Tibial artery (tissue), 4 donors: ENCODE measurements around the gene AGAP5.

Experiments
- DNase-seq, 2 donors: peaks; one replicate each; pipeline ENCODE4 v3.0.0-alpha.2; 2019
- H3K27ac ChIP-seq, 2 donors: fragments of 200-600 bp; sonication (generic) in 1 of 2; 1 replicate in 1 of 2; 2 replicates in 1 of 2; pipeline ENCODE4 v1.5.1; 2018 to 2019; ENCODE audit warnings: mild to moderate bottlenecking in 1 of 2
- H3K27me3 ChIP-seq, 2 donors: fragments of 200-600 bp; sonication (generic) in 1 of 2; one replicate each; pipeline versions ENCODE4 v1.5.1 to v1.6.0; 2016 to 2019
- H3K36me3 ChIP-seq, 3 donors: fragments of 200-600 bp; sonication (generic) in 2 of 3; one replicate each; pipeline ENCODE4 v1.5.1; 2016 to 2019; ENCODE audit warnings: mild to moderate bottlenecking in 2 of 3
- H3K4me1 ChIP-seq, 4 donors: fragments of 200-600 bp; sonication (generic) in 2 of 4; 1 replicate in 3 of 4; 2 replicates in 1 of 4; pipeline ENCODE4 v1.5.1; 2016 to 2019
- H3K4me3 ChIP-seq, 2 donors: fragments of 200-600 bp; sonication (generic) in 1 of 2; 1 replicate in 1 of 2; 2 replicates in 1 of 2; pipeline ENCODE4 v1.5.1; 2018 to 2019; ENCODE audit warnings: mild to moderate bottlenecking in 2 of 2
- H3K9me3 ChIP-seq, 3 donors: fragments of 200-600 bp; sonication (generic) in 1 of 3; one replicate each; pipeline ENCODE4 v1.5.1; 2016 to 2019
- intact Hi-C: fragments of 100-400 bp; cut with DNase I; formaldehyde crosslinking; loops from one replicate; pipeline ENCODE4 v1.15.0; 2023; ENCODE audit warnings: low total_unique reads
- TF ChIP-seq, protein P1 (sequence below), 2 experiments: fragments of 200-600 bp in 1 of 2; fragments of 450-650 bp in 1 of 2; IDR thresholded peaks; one replicate each; pipeline ENCODE4 v1.5.1; 2017 to 2019; ENCODE audit warnings: antibody characterized with exemption in 2 of 2, mild to moderate bottlenecking in 1 of 2, moderate library complexity in 1 of 2

AGAP5 gene

DNA sequence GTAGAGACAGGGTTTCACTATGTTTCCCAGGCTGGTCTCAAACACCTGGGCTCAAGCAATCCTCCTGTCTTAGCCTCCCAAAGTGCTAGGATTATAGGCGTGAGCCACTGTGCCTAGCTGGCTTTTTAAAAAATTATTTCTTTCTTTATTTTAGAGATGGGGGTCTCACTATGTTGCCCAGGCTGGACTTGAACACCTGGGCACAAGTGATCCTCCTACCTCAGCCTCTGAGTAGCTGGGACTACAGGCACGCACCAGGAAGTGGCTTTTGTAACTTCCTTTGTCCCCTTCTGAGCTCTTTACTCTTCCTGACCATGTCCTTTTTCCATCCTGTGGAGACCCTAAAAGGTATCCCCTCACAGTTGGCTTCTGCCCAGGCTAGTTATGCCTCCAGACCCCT is 54.5 kb downstream of the AGAP5 start:
- H3K27me3 ChIP-seq: no peaks in the 10 kb centered on the region
- TF ChIP-seq, protein P1, sequence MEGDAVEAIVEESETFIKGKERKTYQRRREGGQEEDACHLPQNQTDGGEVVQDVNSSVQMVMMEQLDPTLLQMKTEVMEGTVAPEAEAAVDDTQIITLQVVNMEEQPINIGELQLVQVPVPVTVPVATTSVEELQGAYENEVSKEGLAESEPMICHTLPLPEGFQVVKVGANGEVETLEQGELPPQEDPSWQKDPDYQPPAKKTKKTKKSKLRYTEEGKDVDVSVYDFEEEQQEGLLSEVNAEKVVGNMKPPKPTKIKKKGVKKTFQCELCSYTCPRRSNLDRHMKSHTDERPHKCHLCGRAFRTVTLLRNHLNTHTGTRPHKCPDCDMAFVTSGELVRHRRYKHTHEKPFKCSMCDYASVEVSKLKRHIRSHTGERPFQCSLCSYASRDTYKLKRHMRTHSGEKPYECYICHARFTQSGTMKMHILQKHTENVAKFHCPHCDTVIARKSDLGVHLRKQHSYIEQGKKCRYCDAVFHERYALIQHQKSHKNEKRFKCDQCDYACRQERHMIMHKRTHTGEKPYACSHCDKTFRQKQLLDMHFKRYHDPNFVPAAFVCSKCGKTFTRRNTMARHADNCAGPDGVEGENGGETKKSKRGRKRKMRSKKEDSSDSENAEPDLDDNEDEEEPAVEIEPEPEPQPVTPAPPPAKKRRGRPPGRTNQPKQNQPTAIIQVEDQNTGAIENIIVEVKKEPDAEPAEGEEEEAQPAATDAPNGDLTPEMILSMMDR (IDR thresholded peaks at IDR 0.05): no peak
- no peaks in the 10 kb centered on the region for H3K9me3 ChIP-seq
- intact Hi-C loops: no loop called here
- peaks cover 11 to 49% (median 25%) of the 10 kb centered on the region in 4 donors for H3K4me1 ChIP-seq
- no peaks in the 10 kb centered on the region for H3K36me3 ChIP-seq
- no peak for DNase-seq
- no peak overlapping the region for H3K4me3 ChIP-seq
- peak overlapping the region; percentile 45 to 84 for H3K27ac ChIP-seq

DNA sequence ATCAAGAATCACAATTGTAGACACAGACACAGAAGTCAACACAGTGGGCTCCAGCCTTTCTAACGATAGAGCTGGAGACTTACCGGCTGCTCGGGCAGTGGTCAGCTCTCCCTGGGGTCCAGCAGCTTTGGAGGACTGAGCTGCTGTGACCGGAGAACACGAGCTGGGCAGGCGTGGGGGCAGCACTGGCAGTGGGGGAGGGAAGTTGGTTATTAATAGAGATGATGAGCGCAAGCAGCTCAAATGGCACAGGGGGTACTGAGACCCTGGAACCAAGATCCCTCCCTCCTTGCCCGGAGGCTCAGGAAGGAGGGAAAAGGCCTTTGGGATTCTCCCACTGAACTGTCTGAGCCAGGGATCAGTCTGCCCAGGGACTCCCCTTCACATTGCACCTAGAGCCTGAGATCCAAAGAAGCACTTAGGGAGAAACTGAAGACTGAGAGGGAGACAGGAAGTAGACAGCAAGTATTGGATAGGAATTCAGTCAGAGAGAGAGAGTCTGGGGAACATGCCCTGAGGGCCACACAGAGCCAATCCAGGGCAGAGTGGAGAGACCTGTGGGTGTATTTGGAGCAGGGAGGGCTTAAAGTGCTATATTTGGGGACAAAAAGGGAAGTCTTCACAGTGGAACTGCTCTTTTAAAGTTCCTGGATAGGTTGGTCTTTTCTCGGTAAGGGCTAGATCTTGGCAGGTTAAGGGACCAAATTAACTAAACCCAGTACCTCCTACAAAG is 56.4 kb downstream of the AGAP5 start, which contains the start of gene MYOZ1:
TSS of gene MYOZ1 (minus strand) at position 147 of the 733 bp plus-strand sequence. CDS start 1,457 bp downstream, outside the sequence.
- Histone ChIP-seq H3K27me3 (no peaks in the 10 kb centered on the region), H3K4me3 (peak within 1 kb of the TSS; percentile 40 to 49), H3K9me3 (no peaks in the 10 kb centered on the region), H3K36me3 (peaks cover 0 to 3% (median 0%) of the 10 kb centered on the region in 3 donors), H3K4me1 (peaks cover 7 to 34% (median 17%) of the 10 kb centered on the region in 4 donors), H3K27ac (peak within 1 kb of the TSS; percentile 75 to 84)
- DNase-seq: peak in 1 of 2 donors; percentile 71
- intact Hi-C loops: loop anchor here (2.0 kb wide), 1 partner anchor 15 kb away; no protein-coding TSS in a partner anchor
- TF ChIP-seq, protein P1 (IDR thresholded peaks at IDR 0.05): no peak

DNA sequence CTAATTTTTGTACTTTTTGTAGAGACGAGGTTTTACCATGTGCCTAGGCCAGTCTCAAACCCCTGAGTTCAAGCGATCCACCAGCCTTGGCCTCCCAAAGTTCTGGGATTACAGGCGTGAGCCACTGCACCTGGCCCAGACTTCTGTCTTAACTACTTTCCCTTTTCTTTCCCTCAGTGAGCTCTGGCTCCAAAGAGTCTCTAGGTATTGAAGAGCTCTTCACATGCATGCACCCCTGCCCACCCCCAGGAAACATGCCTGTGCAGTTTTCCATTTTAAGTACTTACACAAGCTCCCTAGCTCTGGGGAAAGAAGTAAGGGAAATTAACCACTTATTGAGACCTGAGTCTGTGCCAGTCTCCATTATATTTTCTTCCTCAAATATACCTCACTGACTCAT is 58.6 kb downstream of the AGAP5 start:
- no peak overlapping the region for H3K4me3 ChIP-seq
- H3K27ac ChIP-seq: no peak overlapping the region
- intact Hi-C loops: no loop called here
- TF ChIP-seq, protein P1 (IDR thresholded peaks at IDR 0.05): no peak
- peaks cover 7 to 33% (median 17%) of the 10 kb centered on the region in 4 donors for H3K4me1 ChIP-seq
- no peak for DNase-seq
- H3K27me3 ChIP-seq: no peaks in the 10 kb centered on the region
- peaks cover 0 to 22% (median 2%) of the 10 kb centered on the region in 3 donors for H3K36me3 ChIP-seq
- H3K9me3 ChIP-seq: no peaks in the 10 kb centered on the region

DNA sequence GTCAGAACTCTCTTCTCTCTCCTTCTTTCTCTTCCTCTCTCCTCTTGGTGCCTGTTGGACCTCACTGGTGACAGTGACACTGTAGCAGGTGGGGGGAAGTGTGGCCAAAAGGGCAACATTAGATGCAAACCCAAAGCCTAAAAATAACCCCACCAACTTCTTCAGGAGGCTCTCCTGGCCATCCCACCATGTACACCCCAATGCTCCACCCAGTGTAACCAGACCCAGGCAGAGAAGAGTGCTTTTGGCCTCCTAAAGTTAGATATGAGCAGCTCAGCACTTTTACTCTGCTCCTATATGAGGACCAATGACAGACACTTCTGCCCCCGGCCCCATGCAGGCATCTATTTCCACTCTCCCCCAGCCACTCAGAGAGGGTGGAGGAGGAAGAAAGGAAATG is 62.1 kb downstream of the AGAP5 start:
- TF ChIP-seq, protein P1 (IDR thresholded peaks at IDR 0.05): no peak
- no peak for DNase-seq
- intact Hi-C loops: no loop called here
- Histone ChIP-seq H3K9me3 (no peaks in the 10 kb centered on the region), H3K36me3 (peaks cover 0 to 41% (median 3%) of the 10 kb centered on the region in 3 donors), H3K4me1 (peaks cover 0 to 9% (median 5%) of the 10 kb centered on the region in 4 donors), H3K27me3 (no peaks in the 10 kb centered on the region), H3K27ac (no peak overlapping the region), H3K4me3 (no peak overlapping the region)

DNA sequence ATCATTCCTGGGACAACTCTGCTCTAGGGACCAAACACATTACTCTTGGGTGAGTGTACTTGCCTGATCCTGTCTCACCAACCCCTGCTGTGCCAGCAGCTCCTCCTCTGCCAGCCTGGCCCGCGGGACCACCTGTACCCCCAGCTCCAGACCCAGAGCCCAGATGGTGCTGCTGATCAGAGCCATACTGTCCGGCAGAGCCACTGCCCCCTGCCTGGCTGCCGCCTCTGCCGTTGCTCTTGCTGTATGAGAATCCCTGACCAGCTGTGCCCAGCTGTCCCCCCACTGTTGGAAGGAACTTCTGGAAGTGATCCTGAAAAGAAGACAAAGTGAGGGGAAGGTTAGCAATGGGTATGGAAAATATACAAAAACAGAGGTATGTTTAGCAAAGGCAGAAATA is 63.5 kb downstream of the AGAP5 start:
- DNase-seq: no peak
- Histone ChIP-seq H3K27ac (no peak overlapping the region), H3K9me3 (no peaks in the 10 kb centered on the region), H3K27me3 (no peaks in the 10 kb centered on the region), H3K36me3 (peaks cover 0 to 41% (median 3%) of the 10 kb centered on the region in 3 donors), H3K4me3 (no peak overlapping the region), H3K4me1 (no peaks in the 10 kb centered on the region)
- TF ChIP-seq, protein P1 (IDR thresholded peaks at IDR 0.05): no peak
- intact Hi-C loops: no loop called here
